GM21717 (cell line): ENCODE results near the gene CMTR2.
"Not testable (repeated sequence)": the region's sequence is repeated elsewhere in the genome, so short reads cannot be mapped to it uniquely, and the experiment has no call there.

Source experiments
- ATAC-seq: cut with Tn5 transposase; IDR thresholded peaks from one replicate; pipeline ENCODE4 v1.9.1; 2021; ENCODE audit warnings: mild to moderate bottlenecking, moderate library complexity; ENCODE audit not compliant: unreplicated experiment

CMTR2 gene, protein sequence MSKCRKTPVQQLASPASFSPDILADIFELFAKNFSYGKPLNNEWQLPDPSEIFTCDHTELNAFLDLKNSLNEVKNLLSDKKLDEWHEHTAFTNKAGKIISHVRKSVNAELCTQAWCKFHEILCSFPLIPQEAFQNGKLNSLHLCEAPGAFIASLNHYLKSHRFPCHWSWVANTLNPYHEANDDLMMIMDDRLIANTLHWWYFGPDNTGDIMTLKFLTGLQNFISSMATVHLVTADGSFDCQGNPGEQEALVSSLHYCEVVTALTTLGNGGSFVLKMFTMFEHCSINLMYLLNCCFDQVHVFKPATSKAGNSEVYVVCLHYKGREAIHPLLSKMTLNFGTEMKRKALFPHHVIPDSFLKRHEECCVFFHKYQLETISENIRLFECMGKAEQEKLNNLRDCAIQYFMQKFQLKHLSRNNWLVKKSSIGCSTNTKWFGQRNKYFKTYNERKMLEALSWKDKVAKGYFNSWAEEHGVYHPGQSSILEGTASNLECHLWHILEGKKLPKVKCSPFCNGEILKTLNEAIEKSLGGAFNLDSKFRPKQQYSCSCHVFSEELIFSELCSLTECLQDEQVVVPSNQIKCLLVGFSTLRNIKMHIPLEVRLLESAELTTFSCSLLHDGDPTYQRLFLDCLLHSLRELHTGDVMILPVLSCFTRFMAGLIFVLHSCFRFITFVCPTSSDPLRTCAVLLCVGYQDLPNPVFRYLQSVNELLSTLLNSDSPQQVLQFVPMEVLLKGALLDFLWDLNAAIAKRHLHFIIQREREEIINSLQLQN

DNA sequence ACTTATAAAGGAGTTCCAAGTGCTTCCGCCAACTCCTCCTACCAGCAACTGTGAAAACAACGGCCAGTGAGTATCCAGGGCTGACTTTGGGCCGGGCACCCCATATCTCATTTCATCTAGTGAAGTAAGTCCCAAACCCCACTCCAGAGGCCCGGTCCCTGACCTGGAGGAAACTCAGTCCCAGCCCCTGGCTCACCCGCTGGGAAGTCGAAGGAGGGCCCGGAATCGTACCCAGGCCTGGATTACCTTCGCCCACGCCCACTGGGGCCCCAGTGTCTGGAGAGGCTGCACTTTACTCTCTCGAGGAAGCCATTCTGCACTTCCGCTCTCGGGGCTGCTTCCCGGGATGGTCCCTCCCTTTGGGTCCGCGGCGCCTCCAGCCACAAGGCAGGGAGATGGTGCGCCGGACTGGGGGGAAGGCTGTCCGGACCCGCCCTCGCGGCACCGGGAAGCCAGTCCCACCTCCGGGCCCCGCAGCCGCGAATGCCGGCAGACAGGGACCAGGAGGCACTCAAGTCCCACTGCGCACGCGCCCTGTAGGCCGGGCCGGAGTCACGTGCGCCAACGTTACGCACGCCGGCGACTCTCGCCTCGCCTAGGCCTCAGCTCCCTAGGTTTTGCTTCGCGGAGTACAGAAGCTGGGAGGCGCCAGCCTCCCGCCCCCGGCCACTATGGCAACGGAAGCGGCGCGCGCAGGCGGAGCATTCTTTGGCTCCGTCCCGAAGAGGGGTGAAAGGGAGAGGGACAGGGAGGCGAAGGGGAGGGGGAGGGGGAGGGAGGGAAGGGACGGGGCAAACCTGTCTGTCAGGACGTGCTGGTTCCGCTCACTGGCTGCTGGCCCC lies at the start of gene CMTR2:
Gene CMTR2 (minus strand): TSS at position 513 of the 842 bp plus-strand sequence. CDS start 3,482 bp downstream, outside the sequence.
- ATAC-seq, result peak; percentile 92

DNA sequence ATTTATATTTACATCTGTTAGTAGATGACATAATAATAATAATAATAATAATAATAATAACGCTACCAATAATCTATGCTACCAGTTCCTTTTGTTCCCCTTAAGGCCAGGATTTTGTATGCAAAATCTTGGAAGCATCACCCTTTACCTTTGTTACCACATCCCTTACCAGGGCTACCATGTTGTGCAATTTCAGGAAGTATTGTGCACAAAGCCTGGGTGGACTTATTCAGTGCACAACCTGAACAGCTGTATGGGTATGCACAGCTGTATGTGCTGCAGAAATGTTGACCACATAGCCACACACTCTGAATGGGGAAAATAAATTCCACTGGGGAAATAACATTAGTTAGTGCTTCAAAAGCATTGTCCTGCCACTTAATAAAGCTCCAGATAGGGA lies 49.4 kb upstream of the CMTR2 start:
- no peak for ATAC-seq

DNA sequence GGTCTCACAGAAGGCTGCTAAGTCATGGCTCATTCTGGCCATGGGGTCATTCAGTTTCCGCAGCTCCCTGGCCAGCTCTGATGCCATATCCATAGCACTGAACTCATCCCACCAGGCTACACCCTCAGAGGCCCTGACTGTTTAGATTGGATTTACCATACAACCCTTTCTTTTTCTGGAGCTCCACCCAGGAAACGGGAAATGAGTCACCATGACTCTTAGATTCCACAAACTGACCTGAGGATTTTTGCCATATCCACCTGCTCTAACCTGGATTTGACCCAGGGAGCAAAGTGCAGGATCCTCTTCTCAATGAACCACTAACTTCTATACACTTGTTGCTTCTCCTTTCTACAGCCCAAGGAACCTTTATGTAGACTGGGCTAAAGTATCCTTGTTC lies 49.0 kb upstream of the CMTR2 start:
- ATAC-seq, result no peak

DNA sequence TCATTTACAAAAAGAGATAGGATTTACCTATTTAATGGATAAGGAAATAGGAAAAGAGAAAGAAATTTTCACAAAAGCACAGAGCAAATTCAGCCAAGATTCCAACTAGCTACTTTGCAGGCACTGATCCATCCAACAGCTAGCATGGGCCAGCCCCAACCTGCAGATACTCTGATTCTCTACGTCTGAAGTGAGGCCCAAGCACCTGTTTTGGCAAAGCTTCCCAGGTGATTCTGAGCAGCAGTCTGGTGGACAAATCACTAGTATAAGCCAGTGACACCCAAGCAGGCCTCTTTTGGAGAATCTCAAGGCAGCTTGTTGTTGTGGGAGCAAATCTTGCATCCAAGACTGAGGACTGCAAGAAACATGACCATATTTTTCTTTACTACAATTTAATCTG lies 48.4 kb upstream of the CMTR2 start:
- ATAC-seq, result no peak

DNA sequence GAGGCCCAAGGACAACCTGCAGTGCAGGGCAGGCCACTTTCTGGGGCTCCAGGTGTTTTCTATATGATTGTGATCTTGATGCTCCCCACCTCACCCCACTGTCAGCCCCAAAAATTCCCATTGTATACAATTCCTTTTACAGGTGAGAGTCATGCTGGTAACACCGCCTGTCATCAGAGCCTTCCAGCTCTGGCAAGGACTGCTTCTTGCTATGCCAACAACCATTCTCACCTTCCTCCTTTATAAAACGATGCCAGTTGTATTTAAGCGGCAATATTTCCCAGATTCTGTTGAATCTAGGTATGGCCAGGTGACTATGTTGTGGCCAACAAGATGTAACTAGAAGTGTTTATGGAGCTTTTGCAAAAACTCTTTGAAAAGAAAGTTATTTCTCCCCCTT lies 38.9 kb upstream of the CMTR2 start:
- no peak for ATAC-seq

DNA sequence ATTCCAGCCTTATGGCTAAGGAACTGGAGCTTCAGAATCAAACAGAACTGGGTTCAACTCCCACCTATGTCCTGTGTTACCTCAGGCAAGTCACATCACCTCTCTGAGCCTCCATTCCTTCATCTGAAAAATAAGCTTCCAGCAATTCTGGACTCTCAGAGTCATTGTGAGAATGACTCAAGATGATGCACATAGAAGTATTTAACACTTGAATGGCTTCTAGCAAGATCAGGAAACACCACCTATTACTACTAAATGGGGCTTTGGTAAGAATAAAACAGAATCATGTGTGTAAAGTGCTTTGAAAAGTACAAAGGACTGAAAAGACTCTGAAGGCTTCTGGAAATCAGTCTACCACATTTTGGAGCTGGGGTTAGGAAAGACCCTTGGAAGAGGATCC lies 38.5 kb upstream of the CMTR2 start:
- no peak for ATAC-seq

DNA sequence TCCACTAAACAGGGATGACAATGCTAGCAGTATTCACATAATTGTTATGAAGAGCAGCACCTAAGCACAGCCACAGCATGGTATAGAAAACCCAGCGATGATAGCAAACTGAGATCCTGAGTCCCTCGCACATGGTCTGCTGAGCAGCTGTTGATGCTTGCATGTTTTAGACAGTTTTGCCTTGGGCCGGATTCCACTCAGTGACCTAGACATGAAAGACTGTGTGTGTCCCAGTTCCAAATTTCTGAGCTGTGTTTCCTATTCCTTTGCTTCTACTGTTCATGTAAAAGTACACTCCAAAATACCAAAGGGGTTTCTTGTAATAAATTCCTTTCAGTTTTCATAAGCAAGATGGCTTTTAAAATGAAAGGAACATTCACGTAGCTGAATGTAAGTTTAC lies 30.8 kb upstream of the CMTR2 start:
- no peak for ATAC-seq

DNA sequence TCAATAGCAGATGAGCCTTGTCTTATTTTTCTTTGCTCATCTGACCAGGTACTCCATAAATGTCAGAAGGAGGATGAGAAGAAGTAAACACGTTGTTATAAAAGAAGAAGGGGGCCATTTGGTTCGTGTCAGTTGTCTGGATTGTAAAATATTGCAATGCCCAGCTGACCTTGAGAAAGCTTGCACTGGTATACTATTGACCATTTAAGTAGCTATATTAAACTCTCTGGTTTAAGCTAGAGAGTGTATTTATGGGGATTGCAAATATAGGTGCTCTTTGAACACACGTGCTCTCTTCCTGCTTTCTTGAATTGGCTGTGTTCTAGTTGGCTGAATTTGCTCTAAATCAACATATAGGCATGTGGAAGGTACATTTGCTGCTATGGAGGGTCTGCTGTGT lies 26.1 kb upstream of the CMTR2 start:
- no peak for ATAC-seq

DNA sequence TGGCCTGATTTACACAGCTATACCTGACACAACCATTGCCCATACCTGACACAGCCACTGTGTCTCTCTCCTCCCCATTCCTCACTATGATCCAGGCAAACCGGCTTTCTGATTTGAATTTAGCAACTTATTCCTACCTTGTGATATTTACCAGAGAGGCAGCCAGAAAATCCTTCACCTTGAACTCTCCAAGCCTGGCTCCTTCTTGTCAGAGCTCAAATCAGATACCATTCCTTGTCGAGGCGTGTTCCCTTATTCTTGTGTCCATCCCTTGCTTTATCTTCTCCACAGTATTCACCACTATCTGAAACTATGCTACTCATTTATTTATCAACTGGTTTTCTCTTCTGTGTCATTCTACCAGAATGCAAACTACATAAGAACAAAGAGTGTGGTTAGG lies 24.4 kb upstream of the CMTR2 start:
- not testable (repeated sequence) for ATAC-seq

DNA sequence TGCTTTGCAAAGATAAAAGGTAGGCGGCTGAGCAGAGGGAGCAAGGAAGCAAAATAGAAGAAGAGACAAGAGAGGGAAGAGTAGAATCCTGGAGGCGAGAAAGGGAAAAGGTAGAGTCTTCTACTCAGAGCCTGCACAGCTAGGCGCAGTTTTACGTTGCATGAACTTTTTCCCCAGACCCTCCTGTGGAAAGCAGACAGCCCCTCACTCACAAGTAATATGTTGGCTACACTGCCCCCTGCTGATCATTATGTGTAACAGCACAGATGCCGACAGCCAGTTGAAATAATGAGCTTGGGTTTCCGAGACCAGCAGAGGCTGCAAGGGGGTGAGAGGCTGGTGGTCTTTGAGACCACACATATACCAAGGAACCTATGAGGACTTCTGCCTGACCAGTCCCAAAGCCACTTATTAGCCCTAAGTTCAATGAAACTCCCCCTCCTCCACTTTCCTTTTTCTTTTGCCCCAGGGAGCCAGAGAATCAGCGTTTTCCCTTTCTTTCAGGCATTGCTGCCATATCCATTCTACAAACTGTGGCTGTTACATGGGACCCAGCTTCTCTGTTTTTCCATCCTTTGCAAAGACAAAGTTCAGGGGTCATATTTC lies 22.5 kb upstream of the CMTR2 start:
- no peak for ATAC-seq

DNA sequence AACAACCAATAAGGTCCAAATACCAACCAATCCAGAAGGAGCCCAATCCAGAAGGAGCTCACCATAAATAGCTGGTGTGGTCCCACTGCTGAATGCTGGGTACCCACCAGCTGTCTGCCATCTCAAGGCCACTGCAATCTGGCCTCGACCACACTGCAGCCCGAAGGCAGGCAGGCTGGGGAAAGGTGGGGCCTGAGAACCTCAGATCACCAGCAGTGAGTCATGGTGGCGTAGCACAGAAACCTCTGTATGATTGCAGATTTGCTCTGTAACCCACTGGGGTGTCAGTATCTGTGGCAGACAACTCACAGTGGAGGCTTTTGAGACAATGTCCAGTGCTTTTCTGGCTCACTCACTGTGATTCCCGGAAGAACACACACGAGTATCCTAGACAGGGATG lies 14.7 kb upstream of the CMTR2 start:
- ATAC-seq, result no peak

DNA sequence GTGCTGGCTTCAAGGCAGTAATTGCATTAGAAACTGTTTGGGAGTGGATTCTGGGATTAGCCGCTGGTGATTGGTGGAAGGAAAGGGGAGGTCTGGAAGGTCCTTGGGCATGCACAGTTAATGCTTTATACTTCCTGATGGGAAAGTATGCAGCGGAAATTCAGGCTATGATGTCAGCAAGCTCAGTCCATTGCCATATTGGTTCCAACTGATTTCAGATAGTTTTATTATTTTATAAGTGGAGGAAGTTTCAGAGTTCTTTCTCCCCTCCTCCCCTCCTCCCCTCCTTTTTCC lies 8.1 kb upstream of the CMTR2 start:
- ATAC-seq, result no peak

DNA sequence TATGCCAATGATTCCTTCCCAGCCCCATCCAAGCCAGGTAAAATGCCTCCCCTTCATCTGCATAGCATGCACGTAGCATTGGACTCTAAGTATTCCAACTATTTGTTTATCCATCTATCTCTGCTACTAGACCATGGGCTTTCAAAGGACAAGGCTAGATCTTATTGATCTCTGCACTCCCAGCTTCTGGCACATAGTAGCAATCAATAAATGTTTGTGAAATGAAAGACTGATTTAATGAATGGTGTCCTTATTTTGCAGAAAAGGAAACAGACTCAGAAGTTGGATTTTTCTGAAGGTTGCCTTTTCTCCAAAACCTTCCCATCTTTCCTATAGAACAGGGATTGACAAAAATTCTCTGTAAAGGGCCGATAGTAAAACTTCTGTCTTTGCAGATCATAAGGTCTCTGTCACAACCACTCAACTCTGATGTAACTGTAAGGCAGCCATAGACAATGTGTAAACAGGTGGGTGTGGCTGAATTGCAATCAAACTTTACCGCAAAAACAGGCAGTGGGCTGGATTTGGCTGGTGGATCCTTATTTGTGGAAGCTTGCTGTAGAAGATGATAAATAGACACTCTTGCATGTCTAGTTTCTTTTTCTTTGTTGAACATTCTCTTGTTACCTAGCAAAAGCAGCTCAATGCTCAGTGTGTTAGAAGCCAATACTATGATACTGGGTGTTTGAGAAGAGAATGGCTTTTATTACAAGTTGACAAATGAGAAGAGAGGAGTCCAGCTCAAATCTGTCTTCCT lies 7.6 kb upstream of the CMTR2 start:
- no peak for ATAC-seq

DNA sequence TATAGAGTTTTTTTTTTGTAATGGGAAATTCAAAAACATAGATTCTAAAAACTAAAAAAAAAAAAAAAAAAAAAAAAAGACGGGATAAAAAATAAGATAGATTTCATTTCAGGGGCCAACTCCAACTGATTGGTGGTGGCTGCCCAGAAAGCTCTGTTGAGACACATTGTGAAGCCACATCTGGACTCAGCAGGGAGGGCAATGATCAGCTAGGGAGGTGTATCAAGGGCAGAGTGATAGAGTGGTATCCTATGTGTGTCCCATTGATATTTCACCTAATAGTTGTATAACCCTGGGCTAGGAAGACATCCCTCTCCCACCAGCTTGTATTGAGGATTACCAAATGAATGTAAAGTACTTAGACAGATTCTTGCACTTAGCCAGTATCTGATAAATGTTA lies 6.7 kb upstream of the CMTR2 start:
- no peak for ATAC-seq

DNA sequence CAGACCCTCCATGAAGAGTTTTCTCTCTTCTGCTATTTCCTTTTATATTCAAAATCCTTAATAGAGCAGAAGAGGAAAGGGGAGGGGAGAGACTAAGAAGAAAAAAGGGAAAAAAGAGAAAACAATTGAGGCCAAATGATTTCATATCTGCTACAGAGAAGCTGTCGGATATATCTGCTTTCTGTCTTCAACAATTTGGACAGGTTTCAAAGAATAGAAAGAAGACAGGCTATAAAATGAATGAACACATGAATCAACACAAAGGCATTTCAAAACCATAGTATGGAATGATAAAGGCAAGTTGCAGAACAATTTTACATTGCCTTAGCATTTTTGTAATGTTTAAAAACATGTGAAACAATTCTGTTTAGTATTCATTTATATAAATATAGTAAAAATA lies 4.7 kb upstream of the CMTR2 start:
- ATAC-seq, result no peak

DNA sequence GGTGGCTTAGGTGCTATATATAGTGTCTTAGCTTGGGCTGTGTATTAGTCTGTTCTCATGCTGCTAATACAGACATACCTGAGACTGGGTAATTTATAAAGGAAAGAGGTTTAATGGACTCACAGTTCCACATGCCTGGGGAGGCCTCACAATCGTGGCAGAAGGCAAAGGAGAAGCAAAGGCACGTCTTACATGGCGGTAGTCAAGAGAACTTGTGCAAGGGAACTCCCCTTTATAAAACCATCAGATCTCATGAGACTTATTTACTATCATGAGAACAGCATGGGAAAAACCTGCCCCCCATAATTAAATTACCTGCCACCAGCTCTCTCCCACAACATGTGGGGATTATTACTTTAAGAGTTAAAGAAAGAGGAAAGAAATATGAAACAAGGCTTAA lies 2.9 kb upstream of the CMTR2 start:
- ATAC-seq, result not testable (repeated sequence)

DNA sequence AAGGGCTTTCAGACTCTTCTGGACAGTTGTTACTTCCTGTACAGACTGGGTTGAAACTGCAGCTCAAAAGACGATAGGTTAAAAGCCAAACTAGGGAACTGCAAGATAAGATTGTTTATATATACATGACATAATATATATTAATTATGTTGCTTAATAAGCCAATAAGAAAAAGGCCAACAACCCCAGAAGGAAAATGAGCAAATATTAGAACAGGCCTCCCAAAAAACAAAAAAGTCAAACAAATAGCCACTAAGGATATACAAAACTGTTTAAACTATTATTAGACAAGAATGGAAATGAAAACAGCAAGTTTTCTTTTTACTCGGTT lies 495 bp upstream of the CMTR2 start:
- ATAC-seq, result no peak

DNA sequence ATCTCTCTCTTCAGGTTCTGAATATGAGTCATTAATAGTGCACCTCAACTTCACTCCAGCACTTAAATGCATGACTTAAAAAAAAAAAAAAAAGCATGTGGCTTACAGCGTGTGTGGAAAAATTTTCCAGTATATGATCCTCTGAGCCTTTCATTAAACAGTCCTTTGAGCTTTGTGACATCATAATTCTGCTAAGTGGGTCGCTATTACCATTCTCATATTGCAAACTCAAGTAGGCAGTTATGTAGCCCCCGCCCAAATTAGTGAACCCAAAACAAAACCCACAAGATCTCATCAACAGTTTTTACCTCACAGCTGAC lies 672 bp downstream of the CMTR2 start:
- no peak for ATAC-seq

DNA sequence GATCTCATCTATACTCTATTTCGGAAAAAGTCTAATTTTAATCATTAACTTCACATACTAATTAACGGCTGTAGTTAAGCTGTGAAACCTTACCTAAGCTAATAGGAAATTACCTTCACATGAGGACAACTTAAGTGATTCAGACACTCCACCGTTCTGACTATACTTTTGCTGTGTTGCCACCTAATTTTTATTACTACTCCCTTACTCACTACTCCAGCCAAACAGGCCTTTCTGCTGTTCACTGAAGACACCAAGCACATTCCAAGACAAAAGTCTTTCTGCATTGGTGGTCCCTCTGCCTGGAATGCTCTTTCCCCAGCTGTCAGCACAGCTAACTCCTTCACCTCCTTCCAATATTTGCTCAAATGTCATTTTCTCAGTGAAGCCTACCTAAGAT lies 1.3 kb downstream of the CMTR2 start:
- ATAC-seq, result no peak

DNA sequence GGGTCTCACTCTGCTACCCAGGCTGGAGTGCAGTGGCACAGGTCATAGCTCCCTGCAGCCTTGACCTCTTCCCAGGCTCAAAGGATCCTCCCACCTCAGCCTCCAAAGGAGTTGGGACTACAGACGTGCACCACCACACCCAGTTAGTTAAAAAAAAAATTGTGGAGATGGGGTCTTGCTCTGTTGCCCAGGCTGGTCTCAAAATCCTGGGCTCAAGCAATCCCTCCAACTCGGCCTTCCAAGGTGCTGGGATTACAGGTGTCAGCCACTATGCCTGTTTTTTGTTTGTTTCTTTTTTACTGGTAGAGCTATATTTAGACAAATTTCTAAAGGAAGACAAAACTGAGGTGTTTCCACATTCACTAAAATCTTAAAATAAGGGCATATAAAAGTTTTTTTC lies 1.7 kb downstream of the CMTR2 start:
- ATAC-seq, result no peak

DNA sequence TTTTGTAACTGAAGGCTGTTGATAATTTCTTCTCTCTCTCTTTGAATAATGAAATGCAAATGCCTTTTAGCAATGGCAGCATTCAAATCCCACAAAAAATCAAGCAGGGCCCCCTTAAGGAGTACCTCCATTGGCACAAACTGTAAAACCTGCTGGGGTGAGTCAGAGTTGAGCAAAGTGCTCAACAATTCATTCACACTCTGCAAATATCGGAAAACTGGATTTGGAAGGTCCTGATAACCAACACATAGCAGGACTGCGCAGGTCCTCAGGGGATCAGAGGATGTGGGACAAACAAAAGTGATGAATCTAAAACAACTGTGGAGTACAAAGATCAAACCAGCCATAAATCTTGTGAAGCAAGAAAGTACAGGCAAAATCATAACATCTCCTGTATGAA lies 5.6 kb downstream of the CMTR2 start:
- no peak for ATAC-seq
